ENCODE results near the gene NR1D1. TPM values are rescaled to one million over a fixed set of nuclear protein-coding genes. Genes with fewer than 3 reads are reported as not detected.
A peak's percentile ranks its signal among the peaks of the same experiment; 100 is the strongest.

NR1D1 gene
- total and polyA plus RNA-seq, 2 of the 13 experiments (the other 11 are each of a cell fraction or from before 2014, with no cell fraction given), result 2.1 to 2.7 TPM

GRCh38 chr17:40097931-40098845, 2.2 kb downstream of the NR1D1 start (continued):
- TF ChIP-seq, protein P1, sequence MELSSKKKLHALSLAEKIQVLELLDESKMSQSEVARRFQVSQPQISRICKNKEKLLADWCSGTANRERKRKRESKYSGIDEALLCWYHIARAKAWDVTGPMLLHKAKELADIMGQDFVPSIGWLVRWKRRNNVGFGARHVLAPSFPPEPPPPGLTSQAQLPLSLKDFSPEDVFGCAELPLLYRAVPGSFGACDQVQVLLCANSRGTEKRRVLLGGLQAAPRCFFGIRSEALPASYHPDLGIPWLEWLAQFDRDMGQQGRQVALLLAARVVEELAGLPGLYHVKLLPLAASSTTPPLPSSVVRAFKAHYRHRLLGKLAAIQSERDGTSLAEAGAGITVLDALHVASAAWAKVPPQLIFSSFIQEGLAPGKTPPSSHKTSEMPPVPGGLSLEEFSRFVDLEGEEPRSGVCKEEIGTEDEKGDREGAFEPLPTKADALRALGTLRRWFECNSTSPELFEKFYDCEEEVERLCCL (CRISPR knock-in tag; IDR thresholded peaks at IDR 0.05; ENCODE audit: borderline replicate concordance), result peak; percentile 75; the same call in 1 of the 2 replicates
- no peak for TF ChIP-seq ZNF251 (CRISPR knock-in tag; IDR thresholded peaks at IDR 0.05)
- TF ChIP-seq, protein P2, sequence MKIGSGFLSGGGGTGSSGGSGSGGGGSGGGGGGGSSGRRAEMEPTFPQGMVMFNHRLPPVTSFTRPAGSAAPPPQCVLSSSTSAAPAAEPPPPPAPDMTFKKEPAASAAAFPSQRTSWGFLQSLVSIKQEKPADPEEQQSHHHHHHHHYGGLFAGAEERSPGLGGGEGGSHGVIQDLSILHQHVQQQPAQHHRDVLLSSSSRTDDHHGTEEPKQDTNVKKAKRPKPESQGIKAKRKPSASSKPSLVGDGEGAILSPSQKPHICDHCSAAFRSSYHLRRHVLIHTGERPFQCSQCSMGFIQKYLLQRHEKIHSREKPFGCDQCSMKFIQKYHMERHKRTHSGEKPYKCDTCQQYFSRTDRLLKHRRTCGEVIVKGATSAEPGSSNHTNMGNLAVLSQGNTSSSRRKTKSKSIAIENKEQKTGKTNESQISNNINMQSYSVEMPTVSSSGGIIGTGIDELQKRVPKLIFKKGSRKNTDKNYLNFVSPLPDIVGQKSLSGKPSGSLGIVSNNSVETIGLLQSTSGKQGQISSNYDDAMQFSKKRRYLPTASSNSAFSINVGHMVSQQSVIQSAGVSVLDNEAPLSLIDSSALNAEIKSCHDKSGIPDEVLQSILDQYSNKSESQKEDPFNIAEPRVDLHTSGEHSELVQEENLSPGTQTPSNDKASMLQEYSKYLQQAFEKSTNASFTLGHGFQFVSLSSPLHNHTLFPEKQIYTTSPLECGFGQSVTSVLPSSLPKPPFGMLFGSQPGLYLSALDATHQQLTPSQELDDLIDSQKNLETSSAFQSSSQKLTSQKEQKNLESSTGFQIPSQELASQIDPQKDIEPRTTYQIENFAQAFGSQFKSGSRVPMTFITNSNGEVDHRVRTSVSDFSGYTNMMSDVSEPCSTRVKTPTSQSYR (CRISPR knock-in tag; IDR thresholded peaks at IDR 0.05; ENCODE audit: borderline replicate concordance), result peak; percentile 73
- no peak for TF ChIP-seq ATF1 (CRISPR knock-in tag; IDR thresholded peaks at IDR 0.05)
- peak; percentile 35; the same call in 1 of the 2 replicates for TF ChIP-seq ZNF367 (CRISPR knock-in tag; IDR thresholded peaks at IDR 0.05; ENCODE audit: borderline replicate concordance)
- peak; percentile 67; the same call in 1 of the 2 replicates for TF ChIP-seq ZNF574 (CRISPR knock-in tag; IDR thresholded peaks at IDR 0.05)
- peak; percentile 44; the same call in 1 of the 2 replicates for TF ChIP-seq ZNF224 (CRISPR knock-in tag; IDR thresholded peaks at IDR 0.05)
- TF ChIP-seq ZNF678 (CRISPR knock-in tag; IDR thresholded peaks at IDR 0.05), result peak; percentile 41; the same call in 1 of the 2 replicates
- TF ChIP-seq CREM (IDR thresholded peaks at IDR 0.05), result peak; percentile 67
- no peak for TF ChIP-seq CREM (CRISPR knock-in tag; IDR thresholded peaks at IDR 0.05)
- no peak; the same call in 1 of the 2 replicates for TF ChIP-seq KMT2A (CRISPR knock-in tag; IDR thresholded peaks at IDR 0.05)
- peak; percentile 94 for TF ChIP-seq ZNF136 (CRISPR knock-in tag; IDR thresholded peaks at IDR 0.05; ENCODE audit: low read depth)
